IMR-90 (cell line): ENCODE data around the gene GALNT9. TPM values are rescaled to one million over a fixed set of nuclear protein-coding genes. Genes with fewer than 3 reads are reported as not detected.

Experiments used
- ATAC-seq: fragments of 200-7000 bp; cut with Tn5 transposase; 2 replicates; pipeline ENCODE4 v1.9.1; 2020; ENCODE audit warnings: low read depth, mild to moderate bottlenecking, moderate library complexity
- BruUV-seq: library from RNA; stranded (reverse); fragments of 400-500 nt; replicated peaks from 2 replicates; lab custom pipeline; 2021; lab: Mats Ljungman, UMichigan
- CTCF ChIA-PET: fragments of 300-600 bp; formaldehyde crosslinking; extraction: SDS; loops from one replicate; lab custom pipeline; 2021; ENCODE audit warnings: antibody characterized with exemption; lab: Yijun Ruan, JAX
- POLR2A ChIA-PET: fragments of 300-600 bp; sonication (Branson Sonifier 250); formaldehyde crosslinking; loops from one replicate; lab custom pipeline; 2022; ENCODE audit warnings: antibody characterized with exemption; ENCODE audit not compliant: unreplicated experiment; lab: Charles Lee
- DNase-seq: peaks from one replicate; pipeline ENCODE4 v3.0.0; 2013
- H2AFZ ChIP-seq: replicated peaks from 2 replicates; pipeline ENCODE3; 2013; ENCODE audit warnings: low read length, mild to moderate bottlenecking; ENCODE audit not compliant: poor library complexity
- H2AK5ac ChIP-seq: 2 replicates; pipeline ENCODE4 v1.6.1; 2013; ENCODE audit warnings: low read depth, low read length, inconsistent platforms
- H2AK9ac ChIP-seq: replicated peaks from 2 replicates; pipeline ENCODE3; 2013; ENCODE audit warnings: mild to moderate bottlenecking, low read depth, low read length, moderate library complexity; ENCODE audit not compliant: poor library complexity
- H2BK120ac ChIP-seq: 2 replicates; pipeline ENCODE4 v1.6.1; 2013; ENCODE audit warnings: low read depth, low read length, inconsistent platforms
- H2BK15ac ChIP-seq: 3 replicates; pipeline ENCODE4 v1.6.1; 2013; ENCODE audit warnings: low read depth, low read length, inconsistent platforms
- H2BK20ac ChIP-seq: 2 replicates; pipeline ENCODE4 v1.6.1; 2013; ENCODE audit warnings: low read depth, mild to moderate bottlenecking, inconsistent platforms, low read length, moderate library complexity
- H2BK5ac ChIP-seq: 2 replicates; pipeline ENCODE4 v1.6.1; 2013; ENCODE audit warnings: mild to moderate bottlenecking, low read depth, low read length, inconsistent platforms; ENCODE audit not compliant: poor library complexity, severe bottlenecking
- H3K14ac ChIP-seq: replicated peaks from 2 replicates; pipeline ENCODE4 v1.6.1; 2013; ENCODE audit warnings: low read depth, low read length, inconsistent platforms
- H3K18ac ChIP-seq: 2 replicates; pipeline ENCODE4 v1.6.1; 2013; ENCODE audit warnings: low read depth, low read length, control low read depth
- H3K23ac ChIP-seq: 2 replicates; pipeline ENCODE4 v1.6.1; 2013; ENCODE audit warnings: low read depth, low read length, inconsistent platforms
- H3K27ac ChIP-seq: 2 replicates; pipeline ENCODE4 v1.5.1; 2013; ENCODE audit warnings: mild to moderate bottlenecking, control low read depth, low read length; ENCODE audit not compliant: insufficient read depth
- H3K27me3 ChIP-seq: 2 replicates; pipeline ENCODE4 v1.6.1; 2013; ENCODE audit warnings: low read length; ENCODE audit not compliant: control insufficient read depth, insufficient read depth
- H3K36me3 ChIP-seq: 2 replicates; pipeline ENCODE4 v1.6.1; 2013; ENCODE audit warnings: low read length, mixed read lengths; ENCODE audit not compliant: control insufficient read depth, insufficient read depth
- H3K4ac ChIP-seq: 2 replicates; pipeline ENCODE4 v1.6.1; 2013; ENCODE audit warnings: low read depth, low read length, inconsistent platforms
- H3K4me1 ChIP-seq: 2 replicates; pipeline ENCODE4 v1.6.1; 2013; ENCODE audit warnings: low read length, mixed read lengths; ENCODE audit not compliant: control insufficient read depth, insufficient read depth
- H3K4me2 ChIP-seq: 2 replicates; pipeline ENCODE4 v1.6.1; 2013; ENCODE audit warnings: low read depth, mild to moderate bottlenecking, control low read depth, low read length, moderate library complexity
- H3K4me3 ChIP-seq: 2 replicates; pipeline ENCODE4 v1.5.1; 2013; ENCODE audit warnings: low read depth, mild to moderate bottlenecking, control low read depth, low read length, moderate library complexity; ENCODE audit not compliant: insufficient read depth
- H3K56ac ChIP-seq: 2 replicates; pipeline ENCODE4 v1.6.1; 2013; ENCODE audit warnings: low read length, inconsistent platforms; ENCODE audit not compliant: insufficient read depth; ENCODE audit errors: extremely low read depth
- H3K79me1 ChIP-seq, 2 experiments: 2 replicates each; pipeline ENCODE4 v1.6.1; 2013; ENCODE audit warnings: low read length in 2 of 2, inconsistent platforms in 1 of 2, low read depth in 1 of 2
- H3K9ac ChIP-seq: 2 replicates; pipeline ENCODE4 v1.6.1; 2013; ENCODE audit warnings: low read depth, low read length, control low read depth
- H3K9me1 ChIP-seq: 2 replicates; pipeline ENCODE4 v1.6.1; 2013; ENCODE audit warnings: low read length, inconsistent platforms; ENCODE audit not compliant: insufficient read depth
- H3K9me3 ChIP-seq: 2 replicates; pipeline ENCODE4 v1.6.1; 2013; ENCODE audit warnings: low read length; ENCODE audit not compliant: control insufficient read depth, insufficient read depth
- H4K20me1 ChIP-seq: 2 replicates; pipeline ENCODE4 v1.6.1; 2013; ENCODE audit warnings: low read length, inconsistent platforms; ENCODE audit not compliant: insufficient read depth
- H4K5ac ChIP-seq: 2 replicates; pipeline ENCODE4 v1.6.1; 2013; ENCODE audit warnings: mild to moderate bottlenecking, low read depth, low read length, control low read depth
- H4K8ac ChIP-seq, 2 experiments: 2 replicates each; pipeline ENCODE4 v1.6.1; 2013; ENCODE audit warnings: low read depth in 2 of 2, low read length in 2 of 2, control low read depth in 1 of 2, inconsistent platforms in 1 of 2
- H4K91ac ChIP-seq: 2 replicates; pipeline ENCODE4 v1.6.1; 2013; ENCODE audit warnings: low read depth, low read length, inconsistent platforms; ENCODE audit not compliant: insufficient read depth
- MAZ ChIP-seq: IDR thresholded peaks from 2 replicates; pipeline ENCODE4 v1.6.1; 2012; ENCODE audit warnings: low read depth, mild to moderate bottlenecking, low read length, improper control_type of control experiment, moderate library complexity, borderline replicate concordance
- WGBS, 2 experiments: methylation state at CpG; one replicate each; pipeline versions ENCODE4 v1.1.5 to v1.1.7; 2013; ENCODE audit warnings: missing lambda C conversion rate in 2 of 2; ENCODE audit not compliant: insufficient read length in 1 of 2; ENCODE audit errors: extremely low coverage in 2 of 2; 5-methylcytosine and 5-hydroxymethylcytosine counted together
- dilution Hi-C: fragments of 300-500 bp; cut with HindIII; formaldehyde crosslinking; loops from one replicate; pipeline ENCODE4 v1.14.3; 2018; ENCODE audit warnings: low sequenced_read_pairs; ENCODE audit not compliant: unreplicated experiment
- in situ Hi-C: fragments of 300-500 bp; cut with MboI; formaldehyde crosslinking; loops from 3 replicates; pipeline ENCODE4 v1.14.3; 2019; ENCODE audit warnings: low sequenced_read_pairs, inconsistent platforms, mixed read lengths
- intact Hi-C: fragments of 100-400 bp; cut with micrococcal nuclease; formaldehyde crosslinking; loops from 2 replicates; pipeline ENCODE4 v1.10.0; 2022
- polyA plus RNA-seq, 3 experiments: library from polyadenylated mRNA; depleted of rRNA; stranded (reverse); fragments of >200 nt; gene quantifications; 2 replicates each; pipeline ENCODE4 v1.2.3, GENCODE V29; 2012; ENCODE audit warnings: low replicate concordance in 1 of 3
- total RNA-seq: library from RNA; depleted of rRNA; stranded (reverse); fragments of >200 nt; gene quantifications from 2 replicates; pipeline ENCODE4 v1.2.3, GENCODE V29; 2012

GALNT9 gene
- total and polyA plus RNA-seq, 2 of the 4 experiments (the other 2 are of a cell fraction), result under 0.01 to 0.12 TPM

DNA sequence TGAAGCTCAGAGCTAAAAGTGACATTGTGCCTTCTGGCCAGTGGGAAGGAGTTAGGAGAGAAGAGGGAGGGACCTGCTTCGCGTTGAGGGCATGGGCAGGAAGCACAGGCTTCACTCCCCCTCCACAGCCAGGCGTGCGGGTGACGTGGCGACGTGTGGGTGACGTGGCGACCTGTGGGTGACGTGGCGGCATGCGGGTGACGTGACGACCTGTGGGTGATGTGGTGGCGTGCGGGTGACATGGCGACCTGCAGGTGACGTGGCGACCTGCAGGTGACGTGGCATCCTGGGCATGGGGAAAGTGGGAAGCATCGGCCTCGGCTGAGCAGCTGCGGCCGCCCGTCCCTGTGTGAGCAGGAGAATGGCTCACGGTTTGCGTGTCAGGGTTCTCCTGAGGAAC, 8.2 kb upstream of the GALNT9 start:
- Histone ChIP-seq H3K79me1 (no peaks in the 10 kb centered on the region), H2AK5ac (no peak overlapping the region), H2BK20ac (no peak overlapping the region), H2AFZ (no peak overlapping the region), H3K14ac (no peak overlapping the region), H2BK120ac (no peak overlapping the region), H3K36me3 (no peaks in the 10 kb centered on the region), H3K4me2 (no peak overlapping the region), H3K9me3 (peaks cover 42% of the 10 kb centered on the region), H3K23ac (no peak overlapping the region), H3K9ac (no peak overlapping the region), H2BK15ac (no peak overlapping the region), H3K4me3 (no peak overlapping the region), H3K4ac (no peak overlapping the region), H3K27ac (no peak overlapping the region), H4K8ac (no peak overlapping the region), H2BK5ac (no peak overlapping the region), H4K20me1 (no peaks in the 10 kb centered on the region), H3K56ac (no peak overlapping the region), H4K5ac (no peak overlapping the region), H3K4me1 (no peaks in the 10 kb centered on the region), H3K27me3 (no peaks in the 10 kb centered on the region), H3K18ac (no peak overlapping the region), H3K9me1 (no peaks in the 10 kb centered on the region), H4K91ac (no peak overlapping the region), H2AK9ac (no peak overlapping the region)
- POLR2A ChIA-PET, result no interaction called here
- dilution Hi-C loops, result no loop called here
- no peak for ATAC-seq
- CTCF ChIA-PET, result no interaction called here
- peak; percentile 2 for DNase-seq
- 77% methylated on average over 19 of the region's 27 CpGs; no CpG with 5 or more reads in 1 of the 2 experiments for WGBS, 2 experiments
- intact Hi-C loops, result no loop called here
- BruUV-seq, result no TSS peak
- in situ Hi-C loops, result no loop called here
- no peak for TF ChIP-seq MAZ
